ENCODE data around the gene ADCY5. TPM values are rescaled to one million over a fixed set of nuclear protein-coding genes. Genes with fewer than 3 reads are reported as not detected.

ADCY5 gene
- total and polyA plus RNA-seq, 2 donors (not counting 1 experiment from before 2014, with no cell fraction given): not detected

DNA sequence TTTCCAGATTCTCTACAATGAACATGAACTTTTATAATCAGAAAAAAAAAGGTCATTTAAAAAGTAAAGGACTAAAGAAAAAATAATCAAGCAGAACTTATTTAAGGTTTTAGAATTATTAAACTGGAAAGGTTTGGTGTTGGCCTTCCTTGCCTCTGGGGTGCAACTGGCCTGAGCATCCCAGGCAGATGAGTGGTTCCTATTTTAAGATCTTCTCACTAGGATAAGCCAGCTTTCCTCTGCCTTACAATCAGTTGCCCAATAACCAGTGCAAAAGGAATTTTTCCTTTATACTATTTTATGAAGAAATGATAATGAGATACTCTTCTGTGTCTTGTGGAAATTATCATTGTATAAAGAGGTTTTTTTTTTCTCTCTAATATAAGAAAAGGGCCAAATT is 190.5 kb downstream of the ADCY5 start:
- ChIA-PET POLR2A (no interaction called here), CTCF (interaction anchor here (0.7 kb wide), 1 partner anchor 879 kb away, joined by 3 read pairs; no protein-coding TSS in a partner anchor)
- H3K27ac Mint-ChIP-seq: no peak overlapping the region
- no peaks in the 10 kb centered on the region for H3K9me3 Mint-ChIP-seq (ENCODE audit: insufficient read depth)
- H3K4me2 ChIP-seq (replicated peaks; ENCODE audit: low read depth, low read length, poor library complexity, severe bottlenecking): no peak overlapping the region
- no peak overlapping the region for H3K27ac ChIP-seq (ENCODE audit: low read length in 2 of 2)
- no peak overlapping the region for H3K9ac ChIP-seq (ENCODE audit: low read length)
- intact Hi-C loops (cut with micrococcal nuclease): loop anchor here (2.0 to 5.0 kb wide), 3 partner anchors 316 to 1712 kb away; no protein-coding TSS in a partner anchor
- TF ChIP-seq, protein P1, sequence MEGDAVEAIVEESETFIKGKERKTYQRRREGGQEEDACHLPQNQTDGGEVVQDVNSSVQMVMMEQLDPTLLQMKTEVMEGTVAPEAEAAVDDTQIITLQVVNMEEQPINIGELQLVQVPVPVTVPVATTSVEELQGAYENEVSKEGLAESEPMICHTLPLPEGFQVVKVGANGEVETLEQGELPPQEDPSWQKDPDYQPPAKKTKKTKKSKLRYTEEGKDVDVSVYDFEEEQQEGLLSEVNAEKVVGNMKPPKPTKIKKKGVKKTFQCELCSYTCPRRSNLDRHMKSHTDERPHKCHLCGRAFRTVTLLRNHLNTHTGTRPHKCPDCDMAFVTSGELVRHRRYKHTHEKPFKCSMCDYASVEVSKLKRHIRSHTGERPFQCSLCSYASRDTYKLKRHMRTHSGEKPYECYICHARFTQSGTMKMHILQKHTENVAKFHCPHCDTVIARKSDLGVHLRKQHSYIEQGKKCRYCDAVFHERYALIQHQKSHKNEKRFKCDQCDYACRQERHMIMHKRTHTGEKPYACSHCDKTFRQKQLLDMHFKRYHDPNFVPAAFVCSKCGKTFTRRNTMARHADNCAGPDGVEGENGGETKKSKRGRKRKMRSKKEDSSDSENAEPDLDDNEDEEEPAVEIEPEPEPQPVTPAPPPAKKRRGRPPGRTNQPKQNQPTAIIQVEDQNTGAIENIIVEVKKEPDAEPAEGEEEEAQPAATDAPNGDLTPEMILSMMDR (IDR thresholded peaks at IDR 0.05): no peak
- no peak for TF ChIP-seq EZH2 (IDR thresholded peaks at IDR 0.05; ENCODE audit: borderline replicate concordance, insufficient read depth, low read depth, low read length, poor library complexity, severe bottlenecking)
- no peaks in the 10 kb centered on the region for H4K20me1 ChIP-seq (ENCODE audit: control insufficient read depth, insufficient read depth, low read length, poor library complexity, severe bottlenecking)
- no peaks in the 10 kb centered on the region for H3K4me1 ChIP-seq (ENCODE audit: control insufficient read depth in 2 of 2, insufficient read depth in 2 of 2, low read length in 2 of 2)
- H3K36me3 ChIP-seq (replicated peaks in 1 of 2; ENCODE audit: control extremely low read depth in 1 of 2, control insufficient read depth in 1 of 2, extremely low read depth in 1 of 2, insufficient read depth in 2 of 2, low read length in 1 of 2): peaks cover 0 to 6% of the 10 kb centered on the region in 2 experiments
- no peaks in the 10 kb centered on the region for H3K79me2 ChIP-seq (ENCODE audit: control insufficient read depth, insufficient read depth, low read length)
- H3K4me3 Mint-ChIP-seq: no peak overlapping the region
- H3K4me1 Mint-ChIP-seq: peaks cover 3% of the 10 kb centered on the region
- DNase-seq: no peak
- H3K27me3 ChIP-seq (replicated peaks in 1 of 4; ENCODE audit: control extremely low read depth in 1 of 4, control insufficient read depth in 3 of 4, insufficient read depth in 4 of 4, low read length in 3 of 4): no peaks in the 10 kb centered on the region
- H3K9me3 ChIP-seq (ENCODE audit: control extremely low read depth in 1 of 3, control insufficient read depth in 2 of 3, insufficient read depth in 1 of 3, low read length in 2 of 3): no peaks in the 10 kb centered on the region
- no peaks in the 10 kb centered on the region for H3K27me3 Mint-ChIP-seq
- no peak for ATAC-seq (ENCODE audit: low read depth)
- H3K4me3 ChIP-seq (ENCODE audit: control extremely low read depth in 1 of 5, extremely low read depth in 1 of 5, insufficient read depth in 1 of 5, low read depth in 2 of 5, low read length in 4 of 5): no peak overlapping the region
- H2AFZ ChIP-seq (ENCODE audit: insufficient read depth, low read depth, low read length, poor library complexity, severe bottlenecking): no peak overlapping the region

DNA sequence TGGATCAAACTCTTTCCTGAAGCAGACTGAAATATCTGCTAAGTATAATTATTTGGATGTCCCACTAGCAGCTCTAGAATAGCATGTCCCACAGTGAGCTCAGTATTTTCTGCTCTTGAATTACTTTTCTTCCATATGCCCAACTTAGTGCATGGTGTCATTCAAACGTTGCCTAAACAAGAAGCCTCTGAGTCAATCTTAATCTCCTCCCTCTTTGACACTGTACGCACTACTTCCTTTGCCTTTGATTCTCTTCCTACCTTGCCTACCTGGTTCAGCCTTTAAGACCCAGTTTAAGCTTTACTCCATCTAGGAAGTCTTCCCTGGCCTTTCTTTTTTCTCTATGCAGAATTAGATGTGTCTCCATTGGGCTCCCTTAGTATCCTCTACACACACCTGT is 192.6 kb downstream of the ADCY5 start:
- CTCF ChIA-PET: interaction anchor here (0.6 to 1.4 kb wide), 2 partner anchors 228 to 1154 kb away, joined by 3 to 4 read pairs; partner anchors contain the start of gene SEMA5B

More for the DNA sequence above, 192.6 kb downstream of the ADCY5 start:
- no peaks in the 10 kb centered on the region for H3K79me2 ChIP-seq (ENCODE audit: control insufficient read depth, insufficient read depth, low read length)
- H4K20me1 ChIP-seq (ENCODE audit: control insufficient read depth, insufficient read depth, low read length, poor library complexity, severe bottlenecking): no peaks in the 10 kb centered on the region
- H3K27me3 ChIP-seq (replicated peaks in 1 of 4; ENCODE audit: control extremely low read depth in 1 of 4, control insufficient read depth in 3 of 4, insufficient read depth in 4 of 4, low read length in 3 of 4): no peaks in the 10 kb centered on the region
- Mint-ChIP-seq H3K27ac (no peak overlapping the region), H3K27me3 (no peaks in the 10 kb centered on the region), H3K4me1 (peaks cover 3% of the 10 kb centered on the region), H3K9me3 (ENCODE audit: insufficient read depth) (no peaks in the 10 kb centered on the region), H3K4me3 (no peak overlapping the region)
- H3K9me3 ChIP-seq (ENCODE audit: control extremely low read depth in 1 of 3, control insufficient read depth in 2 of 3, insufficient read depth in 1 of 3, low read length in 2 of 3): no peaks in the 10 kb centered on the region
- H3K4me1 ChIP-seq (ENCODE audit: control insufficient read depth in 2 of 2, insufficient read depth in 2 of 2, low read length in 2 of 2): no peaks in the 10 kb centered on the region
- H2AFZ ChIP-seq (ENCODE audit: insufficient read depth, low read depth, low read length, poor library complexity, severe bottlenecking): no peak overlapping the region
- H3K27ac ChIP-seq (ENCODE audit: low read length in 2 of 2): no peak overlapping the region
- POLR2A ChIA-PET: interaction anchor here (0.7 kb wide), 1 partner anchor 562 kb away, joined by 4 read pairs; no protein-coding TSS in a partner anchor
- intact Hi-C loops (cut with micrococcal nuclease): loop anchor here (5.0 kb wide), 1 partner anchor 504 kb away; no protein-coding TSS in a partner anchor
- TF ChIP-seq, protein P1 (IDR thresholded peaks at IDR 0.05): no peak
- TF ChIP-seq EZH2 (IDR thresholded peaks at IDR 0.05; ENCODE audit: borderline replicate concordance, insufficient read depth, low read depth, low read length, poor library complexity, severe bottlenecking): no peak
- H3K4me2 ChIP-seq (replicated peaks; ENCODE audit: low read depth, low read length, poor library complexity, severe bottlenecking): no peak overlapping the region
- H3K9ac ChIP-seq (ENCODE audit: low read length): no peak overlapping the region
- DNase-seq (no peak), ATAC-seq (ENCODE audit: low read depth) (no peak)
- peaks cover 2 to 5% of the 10 kb centered on the region in 2 experiments for H3K36me3 ChIP-seq (replicated peaks in 1 of 2; ENCODE audit: control extremely low read depth in 1 of 2, control insufficient read depth in 1 of 2, extremely low read depth in 1 of 2, insufficient read depth in 2 of 2, low read length in 1 of 2)
- H3K4me3 ChIP-seq (ENCODE audit: control extremely low read depth in 1 of 5, extremely low read depth in 1 of 5, insufficient read depth in 1 of 5, low read depth in 2 of 5, low read length in 4 of 5): no peak overlapping the region
- 78% methylated on average over 2 of the region's 2 CpGs for WGBS (ENCODE audit: insufficient coverage)
